ENCODE results near the gene OTP.

DNA sequence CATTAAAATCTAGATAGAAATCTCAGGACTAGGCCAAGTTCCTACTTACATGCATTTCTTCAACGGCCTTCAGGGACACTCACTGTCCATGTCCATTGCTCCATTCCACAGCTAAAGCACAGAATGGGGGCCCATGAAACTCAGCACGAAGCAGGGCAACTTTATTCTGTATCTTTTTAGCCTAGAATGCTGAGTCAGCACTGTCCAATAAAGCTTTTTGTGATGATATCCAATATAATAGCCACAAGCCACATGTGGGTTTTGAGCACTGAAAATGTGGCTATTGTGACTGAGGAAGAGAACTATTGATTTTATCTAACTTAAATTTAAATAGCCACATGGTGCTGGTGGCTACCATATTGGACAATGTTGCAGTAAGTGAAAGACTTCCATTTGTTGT, 21.6 kb downstream of the OTP start:
- no peak for TF ChIP-seq PHF8 (IDR thresholded peaks at IDR 0.05; ENCODE audit: borderline replicate concordance, low read depth)
- TF ChIP-seq HDAC2 (IDR thresholded peaks at IDR 0.05): no peak
- no peak for TF ChIP-seq CTCF (IDR thresholded peaks at IDR 0.05)
- no peak for TF ChIP-seq EP300 (IDR thresholded peaks at IDR 0.05)
- no peak for TF ChIP-seq POLR2A (IDR thresholded peaks at IDR 0.05; ENCODE audit: low read length)
- TF ChIP-seq JUNB (IDR thresholded peaks at IDR 0.05): no peak

All from A549 (cell line).